GM23338 (cell line): ENCODE results near the gene ZBTB9. TPM values are rescaled to one million over a fixed set of nuclear protein-coding genes. Genes with fewer than 3 reads are reported as not detected.

ENCODE experiments used
- ATAC-seq: fragments of 200-7000 bp; cut with Tn5 transposase; 3 replicates; pipeline ENCODE4 v1.9.1; 2020
- DNase-seq: peaks from one replicate; pipeline ENCODE4 v3.0.0-alpha.2; 2015; ENCODE audit warnings: low spot score
- H2AFZ ChIP-seq: fragments of 200-600 bp; sonication (generic); 2 replicates; pipeline ENCODE4 v1.8.0; 2016; ENCODE audit warnings: antibody characterized with exemption, mild to moderate bottlenecking, moderate library complexity
- H3F3A ChIP-seq: fragments of 200-600 bp; sonication (generic); replicated peaks from 2 replicates; pipeline ENCODE4 v1.8.0; 2017; ENCODE audit warnings: antibody characterized with exemption, mixed run types, low read depth
- H3K27ac ChIP-seq: fragments of 200-600 bp; sonication (generic); 2 replicates; pipeline ENCODE4 v1.6.1; 2016; ENCODE audit warnings: low read depth
- H3K27me3 ChIP-seq: fragments of 200-600 bp; sonication (generic); 2 replicates; pipeline ENCODE4 v1.8.0; 2016; ENCODE audit warnings: mild to moderate bottlenecking, mixed run types, moderate library complexity; ENCODE audit not compliant: insufficient read depth
- H3K36me3 ChIP-seq: fragments of 200-600 bp; sonication (generic); 2 replicates; pipeline ENCODE4 v1.8.0; 2016; ENCODE audit warnings: mild to moderate bottlenecking; ENCODE audit not compliant: insufficient read depth
- H3K4me1 ChIP-seq: fragments of 200-600 bp; sonication (generic); 2 replicates; pipeline ENCODE4 v1.8.0; 2016; ENCODE audit warnings: mild to moderate bottlenecking, moderate library complexity; ENCODE audit not compliant: insufficient read depth
- H3K4me2 ChIP-seq: fragments of 200-600 bp; sonication (generic); 2 replicates; pipeline ENCODE4 v1.7.1; 2017; ENCODE audit warnings: mixed run types
- H3K4me3 ChIP-seq: fragments of 200-600 bp; sonication (generic); 2 replicates; pipeline ENCODE4 v1.6.1; 2016; ENCODE audit warnings: mixed run types
- H3K79me2 ChIP-seq: fragments of 200-600 bp; sonication (generic); replicated peaks from 2 replicates; pipeline ENCODE4 v1.8.0; 2017; ENCODE audit warnings: mild to moderate bottlenecking; ENCODE audit not compliant: insufficient read depth
- H3K9me2 ChIP-seq: fragments of 200-600 bp; sonication (generic); 2 replicates; pipeline ENCODE4 v1.8.0; 2017; ENCODE audit not compliant: insufficient read depth
- H4K20me1 ChIP-seq: fragments of 200-600 bp; sonication (generic); replicated peaks from 2 replicates; pipeline ENCODE4 v1.8.0; 2017; ENCODE audit warnings: mild to moderate bottlenecking; ENCODE audit not compliant: insufficient read depth
- H3K27ac Mint-ChIP-seq: 2 replicates; pipeline ENCODE4 v1.8.0; 2020; ENCODE audit warnings: inconsistent platforms, mild to moderate bottlenecking, moderate library complexity, mixed read lengths
- H3K27me3 Mint-ChIP-seq: 3 replicates; pipeline ENCODE4 v1.8.0; 2022; ENCODE audit warnings: low read depth, mild to moderate bottlenecking, moderate library complexity, mixed read lengths, inconsistent platforms; ENCODE audit not compliant: insufficient read depth, poor library complexity
- H3K36me3 Mint-ChIP-seq: 3 replicates; pipeline ENCODE4 v1.8.0; 2021; ENCODE audit warnings: low read depth, mild to moderate bottlenecking, inconsistent platforms, moderate library complexity, mixed read lengths
- H3K4me1 Mint-ChIP-seq: 3 replicates; pipeline ENCODE4 v1.8.0; 2020; ENCODE audit warnings: mild to moderate bottlenecking, inconsistent platforms, mixed read lengths
- H3K4me3 Mint-ChIP-seq: 3 replicates; pipeline ENCODE4 v1.8.0; 2021; ENCODE audit warnings: moderate library complexity, mild to moderate bottlenecking, inconsistent platforms, mixed read lengths
- H3K9me3 Mint-ChIP-seq: 3 replicates; pipeline ENCODE4 v1.8.0; 2020; ENCODE audit warnings: moderate library complexity, mild to moderate bottlenecking, inconsistent platforms, mixed read lengths
- CREB1 ChIP-seq: fragments of 250-450 bp; sonication (Bioruptor Pico); IDR thresholded peaks from 2 replicates; pipeline ENCODE4 v1.5.0; 2020; ENCODE audit warnings: low read depth, mild to moderate bottlenecking, moderate library complexity
- CTCF ChIP-seq, 2 experiments: fragments of 200-600 bp in 1 of 2; sonication (generic) in 1 of 2; conservative IDR thresholded peaks; 2 replicates each; pipeline versions ENCODE4 v1.5.1 to v1.6.1; 2016 to 2017; ENCODE audit warnings: antibody characterized with exemption in 2 of 2, low read depth in 2 of 2, mild to moderate bottlenecking in 2 of 2, moderate library complexity in 1 of 2
- EZH2 ChIP-seq: fragments of 200-600 bp; sonication (generic); IDR thresholded peaks from one replicate; pipeline ENCODE4 v1.8.0; 2017; ENCODE audit warnings: antibody characterized with exemption, mild to moderate bottlenecking, low read depth; ENCODE audit not compliant: unreplicated experiment
- EZH2phosphoT487 ChIP-seq: fragments of 200-600 bp; sonication (generic); IDR thresholded peaks from one replicate; pipeline ENCODE4 v1.8.1; 2018; ENCODE audit warnings: antibody characterized with exemption; ENCODE audit not compliant: unreplicated experiment
- JUNB ChIP-seq: IDR thresholded peaks from one replicate; pipeline ENCODE4 v1.6.1; 2016; ENCODE audit warnings: antibody characterized with exemption; ENCODE audit not compliant: unreplicated experiment
- NANOG ChIP-seq: IDR thresholded peaks from 2 replicates; pipeline ENCODE4 v1.6.1; 2016; ENCODE audit warnings: antibody characterized with exemption, borderline replicate concordance
- POLR2AphosphoS5 ChIP-seq: IDR thresholded peaks from 2 replicates; pipeline ENCODE4 v1.6.1; 2016; ENCODE audit warnings: antibody characterized with exemption, low read depth
- STAT1 ChIP-seq: IDR thresholded peaks from one replicate; pipeline ENCODE4 v1.6.1; 2016; ENCODE audit warnings: antibody characterized with exemption; ENCODE audit not compliant: unreplicated experiment
- ZNF114 ChIP-seq: fragments of 250-450 bp; sonication (Bioruptor Pico); IDR thresholded peaks from 2 replicates; pipeline ENCODE4 v1.5.0; 2020; ENCODE audit warnings: mild to moderate bottlenecking, moderate library complexity
- ZNF331 ChIP-seq: fragments of 250-450 bp; sonication (Bioruptor Pico); IDR thresholded peaks from 2 replicates; pipeline ENCODE4 v1.5.0; 2020; ENCODE audit warnings: low read depth, mild to moderate bottlenecking, moderate library complexity
- ZNF462 ChIP-seq: fragments of 250-450 bp; sonication (Bioruptor Pico); IDR thresholded peaks from 2 replicates; pipeline ENCODE4 v1.5.0; 2020; ENCODE audit warnings: mild to moderate bottlenecking, moderate library complexity
- polyA plus RNA-seq: library from polyadenylated mRNA; unstranded; fragments of >200 nt; fragmentation: Nextera tagmentation; extraction: Ambion mirVana; gene quantifications from 2 replicates; pipeline ENCODE4 v1.2.1, GENCODE V29; 2016
- total RNA-seq: library from RNA; depleted of rRNA; stranded (reverse); fragments of >200 nt; shearing (Covaris generic); gene quantifications from 2 replicates; pipeline ENCODE4 v1.2.3, GENCODE V29; 2014
- TF ChIP-seq, protein P1 (sequence below): IDR thresholded peaks from 2 replicates; pipeline ENCODE4 v1.6.1; 2016; ENCODE audit warnings: antibody characterized with exemption
- TF ChIP-seq, protein P2 (sequence below): IDR thresholded peaks from one replicate; pipeline ENCODE4 v1.6.1; 2018; ENCODE audit warnings: antibody characterized with exemption; ENCODE audit not compliant: unreplicated experiment

Gene ZBTB9
- total and polyA plus RNA-seq, 2 experiments from 2014 or later: 13.5 to 17.9 TPM

DNA sequence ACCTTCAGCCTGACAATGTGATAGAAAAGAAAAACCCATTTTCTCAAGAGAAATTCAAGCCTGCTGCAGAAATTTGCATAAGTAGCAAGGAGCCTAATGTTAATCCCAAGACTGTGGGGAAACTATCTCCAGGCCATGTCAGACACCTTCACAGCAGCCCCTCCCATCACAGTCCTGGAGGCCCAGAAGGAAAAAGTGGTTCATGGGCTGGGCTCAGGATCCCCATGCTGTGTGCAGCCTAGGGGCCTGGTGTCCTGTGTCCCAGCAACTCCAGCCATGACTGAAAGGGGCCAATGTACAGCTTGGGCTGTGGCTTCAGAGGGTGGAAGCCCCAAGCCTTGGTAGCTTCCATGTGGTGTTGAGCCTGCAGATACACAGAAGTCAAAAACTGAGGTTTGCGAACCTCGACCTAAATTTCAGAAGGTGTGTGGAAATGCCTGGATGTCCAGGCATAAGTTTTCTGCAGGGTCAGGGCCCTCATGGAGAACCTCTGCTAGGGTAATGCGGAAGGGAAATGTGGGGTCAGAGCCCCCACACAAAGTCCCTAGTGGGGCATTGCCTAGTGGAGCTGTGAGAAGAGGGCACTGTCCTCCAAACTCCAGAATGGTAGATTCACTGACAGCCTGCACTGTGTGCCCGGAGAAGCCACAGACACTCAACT, 11.8 kb downstream of the ZBTB9 start:
- no peak overlapping the region for H3K27ac ChIP-seq
- no peaks in the 10 kb centered on the region for H3F3A ChIP-seq
- H4K20me1 ChIP-seq: no peaks in the 10 kb centered on the region
- no peak for DNase-seq
- ATAC-seq: no peak
- no peak overlapping the region for H2AFZ ChIP-seq
- Mint-ChIP-seq H3K27ac (no peak overlapping the region), H3K4me3 (no peak overlapping the region), H3K36me3 (0 out of 3 replicates have a peak, but pooled peaks cover 3% of the 10 kb centered on the region), H3K9me3 (peaks cover 15% of the 10 kb centered on the region), H3K4me1 (no peaks in the 10 kb centered on the region), H3K27me3 (no peaks in the 10 kb centered on the region)
- no peaks in the 10 kb centered on the region for H3K9me2 ChIP-seq
- no peak overlapping the region for H3K4me3 ChIP-seq
- H3K4me2 ChIP-seq: no peak overlapping the region
- no peaks in the 10 kb centered on the region for H3K79me2 ChIP-seq
- no peaks in the 10 kb centered on the region for H3K27me3 ChIP-seq
- H3K4me1 ChIP-seq: no peaks in the 10 kb centered on the region
- TF ChIP-seq EZH2 (no peak), POLR2AphosphoS5 (no peak), ZNF331 (no peak), ZNF114 (CRISPR knock-in tag) (no peak), NANOG (no peak), CREB1 (CRISPR knock-in tag) (no peak), JUNB (no peak), CTCF (conservative IDR thresholded peaks at IDR 0.05; ENCODE audit: low read depth in 2 of 2) (no peak), EZH2phosphoT487 (no peak), STAT1 (no peak), ZNF462 (CRISPR knock-in tag) (no peak)
- TF ChIP-seq, protein P1, sequence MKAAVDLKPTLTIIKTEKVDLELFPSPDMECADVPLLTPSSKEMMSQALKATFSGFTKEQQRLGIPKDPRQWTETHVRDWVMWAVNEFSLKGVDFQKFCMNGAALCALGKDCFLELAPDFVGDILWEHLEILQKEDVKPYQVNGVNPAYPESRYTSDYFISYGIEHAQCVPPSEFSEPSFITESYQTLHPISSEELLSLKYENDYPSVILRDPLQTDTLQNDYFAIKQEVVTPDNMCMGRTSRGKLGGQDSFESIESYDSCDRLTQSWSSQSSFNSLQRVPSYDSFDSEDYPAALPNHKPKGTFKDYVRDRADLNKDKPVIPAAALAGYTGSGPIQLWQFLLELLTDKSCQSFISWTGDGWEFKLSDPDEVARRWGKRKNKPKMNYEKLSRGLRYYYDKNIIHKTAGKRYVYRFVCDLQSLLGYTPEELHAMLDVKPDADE: no peak
- TF ChIP-seq, protein P2, sequence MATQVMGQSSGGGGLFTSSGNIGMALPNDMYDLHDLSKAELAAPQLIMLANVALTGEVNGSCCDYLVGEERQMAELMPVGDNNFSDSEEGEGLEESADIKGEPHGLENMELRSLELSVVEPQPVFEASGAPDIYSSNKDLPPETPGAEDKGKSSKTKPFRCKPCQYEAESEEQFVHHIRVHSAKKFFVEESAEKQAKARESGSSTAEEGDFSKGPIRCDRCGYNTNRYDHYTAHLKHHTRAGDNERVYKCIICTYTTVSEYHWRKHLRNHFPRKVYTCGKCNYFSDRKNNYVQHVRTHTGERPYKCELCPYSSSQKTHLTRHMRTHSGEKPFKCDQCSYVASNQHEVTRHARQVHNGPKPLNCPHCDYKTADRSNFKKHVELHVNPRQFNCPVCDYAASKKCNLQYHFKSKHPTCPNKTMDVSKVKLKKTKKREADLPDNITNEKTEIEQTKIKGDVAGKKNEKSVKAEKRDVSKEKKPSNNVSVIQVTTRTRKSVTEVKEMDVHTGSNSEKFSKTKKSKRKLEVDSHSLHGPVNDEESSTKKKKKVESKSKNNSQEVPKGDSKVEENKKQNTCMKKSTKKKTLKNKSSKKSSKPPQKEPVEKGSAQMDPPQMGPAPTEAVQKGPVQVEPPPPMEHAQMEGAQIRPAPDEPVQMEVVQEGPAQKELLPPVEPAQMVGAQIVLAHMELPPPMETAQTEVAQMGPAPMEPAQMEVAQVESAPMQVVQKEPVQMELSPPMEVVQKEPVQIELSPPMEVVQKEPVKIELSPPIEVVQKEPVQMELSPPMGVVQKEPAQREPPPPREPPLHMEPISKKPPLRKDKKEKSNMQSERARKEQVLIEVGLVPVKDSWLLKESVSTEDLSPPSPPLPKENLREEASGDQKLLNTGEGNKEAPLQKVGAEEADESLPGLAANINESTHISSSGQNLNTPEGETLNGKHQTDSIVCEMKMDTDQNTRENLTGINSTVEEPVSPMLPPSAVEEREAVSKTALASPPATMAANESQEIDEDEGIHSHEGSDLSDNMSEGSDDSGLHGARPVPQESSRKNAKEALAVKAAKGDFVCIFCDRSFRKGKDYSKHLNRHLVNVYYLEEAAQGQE: no peak
- H3K36me3 ChIP-seq: no peaks in the 10 kb centered on the region
